GM12873 (cell line): ENCODE measurements around the gene TMEM213.

Source experiments
- TF ChIP-seq, protein P1 (sequence below): IDR thresholded peaks from 2 replicates; pipeline ENCODE4 v1.5.1; 2012; ENCODE audit warnings: low read depth, mild to moderate bottlenecking, moderate library complexity, low read length, control low read depth; ENCODE audit not compliant: insufficient read depth; ENCODE audit errors: missing control alignments

The TMEM213 gene

GRCh38 chr7:138753610-138754009 lies 44.2 kb upstream of the TMEM213 start:
- TF ChIP-seq, protein P1, sequence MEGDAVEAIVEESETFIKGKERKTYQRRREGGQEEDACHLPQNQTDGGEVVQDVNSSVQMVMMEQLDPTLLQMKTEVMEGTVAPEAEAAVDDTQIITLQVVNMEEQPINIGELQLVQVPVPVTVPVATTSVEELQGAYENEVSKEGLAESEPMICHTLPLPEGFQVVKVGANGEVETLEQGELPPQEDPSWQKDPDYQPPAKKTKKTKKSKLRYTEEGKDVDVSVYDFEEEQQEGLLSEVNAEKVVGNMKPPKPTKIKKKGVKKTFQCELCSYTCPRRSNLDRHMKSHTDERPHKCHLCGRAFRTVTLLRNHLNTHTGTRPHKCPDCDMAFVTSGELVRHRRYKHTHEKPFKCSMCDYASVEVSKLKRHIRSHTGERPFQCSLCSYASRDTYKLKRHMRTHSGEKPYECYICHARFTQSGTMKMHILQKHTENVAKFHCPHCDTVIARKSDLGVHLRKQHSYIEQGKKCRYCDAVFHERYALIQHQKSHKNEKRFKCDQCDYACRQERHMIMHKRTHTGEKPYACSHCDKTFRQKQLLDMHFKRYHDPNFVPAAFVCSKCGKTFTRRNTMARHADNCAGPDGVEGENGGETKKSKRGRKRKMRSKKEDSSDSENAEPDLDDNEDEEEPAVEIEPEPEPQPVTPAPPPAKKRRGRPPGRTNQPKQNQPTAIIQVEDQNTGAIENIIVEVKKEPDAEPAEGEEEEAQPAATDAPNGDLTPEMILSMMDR = no peak

DNA sequence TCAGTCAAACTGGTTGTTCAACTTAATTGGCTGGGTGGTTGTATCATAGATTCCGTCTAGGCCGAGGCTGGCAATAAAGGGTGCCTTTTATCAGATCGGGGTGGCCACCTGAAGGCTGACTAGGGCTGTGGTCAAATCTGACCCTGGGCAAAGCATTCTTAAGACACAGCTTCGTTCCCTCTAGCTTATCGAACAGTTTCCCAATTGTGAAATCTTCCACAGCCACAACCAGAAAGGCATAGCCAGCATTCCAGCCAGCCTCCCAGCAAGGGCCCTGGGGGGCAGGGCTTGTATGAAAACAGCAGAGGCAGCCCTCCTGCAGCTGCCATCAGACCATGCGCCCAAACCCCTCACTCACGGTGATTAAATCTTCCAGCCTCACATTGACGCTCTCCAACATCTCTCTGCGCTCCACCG lies 42.5 kb upstream of the TMEM213 start:
- TF ChIP-seq, protein P1 = no peak

GRCh38 chr7:138755842-138756590 lies 41.8 kb upstream of the TMEM213 start:
- TF ChIP-seq, protein P1 = no peak

DNA sequence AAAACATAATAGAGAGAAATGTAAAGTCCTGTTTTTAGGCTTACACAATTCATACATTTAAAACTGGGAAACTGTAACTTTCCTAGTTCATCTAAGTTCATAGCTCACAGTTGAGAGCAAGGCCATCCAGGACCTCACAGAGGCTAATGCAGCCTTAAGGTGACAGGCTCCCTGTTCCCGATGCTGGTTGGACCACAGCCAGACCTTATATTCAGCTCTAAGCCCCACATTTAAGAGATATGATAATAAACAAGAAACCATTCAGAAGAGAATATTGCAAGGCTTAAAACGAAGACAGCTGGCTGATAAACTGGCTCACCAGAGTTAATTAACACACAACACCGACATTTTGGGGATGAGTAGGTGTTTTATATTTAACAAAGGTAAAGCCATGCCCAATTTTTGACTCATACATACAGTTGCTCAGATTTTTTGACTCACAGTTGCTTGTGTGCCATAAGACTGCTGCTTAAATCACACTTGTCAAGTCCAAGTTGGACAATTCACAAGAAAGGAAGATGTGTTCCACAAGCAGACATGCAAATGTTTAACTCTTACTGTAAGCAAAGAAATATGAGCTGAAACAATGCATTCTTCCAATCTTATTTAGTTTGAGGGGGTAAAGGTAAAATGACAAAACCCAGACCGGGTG lies 41.1 kb upstream of the TMEM213 start:
- TF ChIP-seq, protein P1 = no peak

- TF ChIP-seq, protein P1 = no peak
Observed at GRCh38 chr7:138768241-138768640, 29.6 kb upstream of the TMEM213 start.

- TF ChIP-seq, protein P1 = no peak
Observed at GRCh38 chr7:138770904-138771303, 26.9 kb upstream of the TMEM213 start.

GRCh38 chr7:138773176-138773575 lies 24.6 kb upstream of the TMEM213 start:
- TF ChIP-seq, protein P1 = no peak
